ENCODE measurements around the gene CD151.

DNA sequence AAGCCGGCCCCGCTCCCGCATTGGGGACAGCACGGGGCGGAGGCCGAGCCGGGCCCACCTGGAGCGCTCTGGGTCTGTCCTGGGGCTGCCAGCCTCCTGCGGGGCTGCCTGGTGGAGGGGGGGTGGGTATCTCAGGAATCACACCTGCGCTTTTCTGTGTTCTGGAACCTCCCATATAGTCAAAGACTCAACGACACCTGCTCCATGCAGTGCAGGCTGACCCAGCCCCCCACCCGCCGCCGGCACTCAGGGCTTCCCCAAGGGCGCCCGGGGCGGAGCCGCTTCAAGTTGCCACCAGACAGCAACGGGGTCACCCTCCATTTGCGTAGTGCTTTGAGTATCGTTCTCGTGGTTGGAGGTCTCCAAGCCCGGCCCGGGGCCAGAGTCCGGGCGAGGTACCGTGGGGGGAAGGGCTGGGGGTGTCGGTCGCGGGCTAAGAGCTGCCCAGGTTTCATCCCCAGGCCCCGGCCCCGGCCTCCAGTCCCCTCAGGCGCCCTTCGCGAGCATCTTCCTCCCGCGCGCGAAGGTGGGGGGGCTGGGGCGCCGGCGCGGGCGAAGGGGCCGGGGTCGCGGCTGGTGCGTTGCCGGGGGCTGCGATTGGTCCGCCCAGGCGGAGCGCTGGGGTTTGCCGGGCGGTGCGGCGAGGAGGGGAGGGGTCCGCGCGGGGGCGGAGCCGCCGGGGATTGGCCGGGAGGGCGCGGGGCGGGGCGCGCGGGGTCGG is 16.5 kb downstream of the CD151 start:
- TF ChIP-seq, protein P1, sequence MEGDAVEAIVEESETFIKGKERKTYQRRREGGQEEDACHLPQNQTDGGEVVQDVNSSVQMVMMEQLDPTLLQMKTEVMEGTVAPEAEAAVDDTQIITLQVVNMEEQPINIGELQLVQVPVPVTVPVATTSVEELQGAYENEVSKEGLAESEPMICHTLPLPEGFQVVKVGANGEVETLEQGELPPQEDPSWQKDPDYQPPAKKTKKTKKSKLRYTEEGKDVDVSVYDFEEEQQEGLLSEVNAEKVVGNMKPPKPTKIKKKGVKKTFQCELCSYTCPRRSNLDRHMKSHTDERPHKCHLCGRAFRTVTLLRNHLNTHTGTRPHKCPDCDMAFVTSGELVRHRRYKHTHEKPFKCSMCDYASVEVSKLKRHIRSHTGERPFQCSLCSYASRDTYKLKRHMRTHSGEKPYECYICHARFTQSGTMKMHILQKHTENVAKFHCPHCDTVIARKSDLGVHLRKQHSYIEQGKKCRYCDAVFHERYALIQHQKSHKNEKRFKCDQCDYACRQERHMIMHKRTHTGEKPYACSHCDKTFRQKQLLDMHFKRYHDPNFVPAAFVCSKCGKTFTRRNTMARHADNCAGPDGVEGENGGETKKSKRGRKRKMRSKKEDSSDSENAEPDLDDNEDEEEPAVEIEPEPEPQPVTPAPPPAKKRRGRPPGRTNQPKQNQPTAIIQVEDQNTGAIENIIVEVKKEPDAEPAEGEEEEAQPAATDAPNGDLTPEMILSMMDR (conservative IDR thresholded peaks at IDR 0.05; ENCODE audit: low read depth in 2 of 2) = no peak
- no peak for TF ChIP-seq EZH2phosphoT487 (IDR thresholded peaks at IDR 0.05; ENCODE audit: unreplicated experiment)
- TF ChIP-seq EZH2 (IDR thresholded peaks at IDR 0.05; ENCODE audit: low read depth, unreplicated experiment) = no peak
- TF ChIP-seq, protein P2, sequence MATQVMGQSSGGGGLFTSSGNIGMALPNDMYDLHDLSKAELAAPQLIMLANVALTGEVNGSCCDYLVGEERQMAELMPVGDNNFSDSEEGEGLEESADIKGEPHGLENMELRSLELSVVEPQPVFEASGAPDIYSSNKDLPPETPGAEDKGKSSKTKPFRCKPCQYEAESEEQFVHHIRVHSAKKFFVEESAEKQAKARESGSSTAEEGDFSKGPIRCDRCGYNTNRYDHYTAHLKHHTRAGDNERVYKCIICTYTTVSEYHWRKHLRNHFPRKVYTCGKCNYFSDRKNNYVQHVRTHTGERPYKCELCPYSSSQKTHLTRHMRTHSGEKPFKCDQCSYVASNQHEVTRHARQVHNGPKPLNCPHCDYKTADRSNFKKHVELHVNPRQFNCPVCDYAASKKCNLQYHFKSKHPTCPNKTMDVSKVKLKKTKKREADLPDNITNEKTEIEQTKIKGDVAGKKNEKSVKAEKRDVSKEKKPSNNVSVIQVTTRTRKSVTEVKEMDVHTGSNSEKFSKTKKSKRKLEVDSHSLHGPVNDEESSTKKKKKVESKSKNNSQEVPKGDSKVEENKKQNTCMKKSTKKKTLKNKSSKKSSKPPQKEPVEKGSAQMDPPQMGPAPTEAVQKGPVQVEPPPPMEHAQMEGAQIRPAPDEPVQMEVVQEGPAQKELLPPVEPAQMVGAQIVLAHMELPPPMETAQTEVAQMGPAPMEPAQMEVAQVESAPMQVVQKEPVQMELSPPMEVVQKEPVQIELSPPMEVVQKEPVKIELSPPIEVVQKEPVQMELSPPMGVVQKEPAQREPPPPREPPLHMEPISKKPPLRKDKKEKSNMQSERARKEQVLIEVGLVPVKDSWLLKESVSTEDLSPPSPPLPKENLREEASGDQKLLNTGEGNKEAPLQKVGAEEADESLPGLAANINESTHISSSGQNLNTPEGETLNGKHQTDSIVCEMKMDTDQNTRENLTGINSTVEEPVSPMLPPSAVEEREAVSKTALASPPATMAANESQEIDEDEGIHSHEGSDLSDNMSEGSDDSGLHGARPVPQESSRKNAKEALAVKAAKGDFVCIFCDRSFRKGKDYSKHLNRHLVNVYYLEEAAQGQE (IDR thresholded peaks at IDR 0.05; ENCODE audit: unreplicated experiment) = no peak
- TF ChIP-seq, protein P3, sequence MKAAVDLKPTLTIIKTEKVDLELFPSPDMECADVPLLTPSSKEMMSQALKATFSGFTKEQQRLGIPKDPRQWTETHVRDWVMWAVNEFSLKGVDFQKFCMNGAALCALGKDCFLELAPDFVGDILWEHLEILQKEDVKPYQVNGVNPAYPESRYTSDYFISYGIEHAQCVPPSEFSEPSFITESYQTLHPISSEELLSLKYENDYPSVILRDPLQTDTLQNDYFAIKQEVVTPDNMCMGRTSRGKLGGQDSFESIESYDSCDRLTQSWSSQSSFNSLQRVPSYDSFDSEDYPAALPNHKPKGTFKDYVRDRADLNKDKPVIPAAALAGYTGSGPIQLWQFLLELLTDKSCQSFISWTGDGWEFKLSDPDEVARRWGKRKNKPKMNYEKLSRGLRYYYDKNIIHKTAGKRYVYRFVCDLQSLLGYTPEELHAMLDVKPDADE (IDR thresholded peaks at IDR 0.05) = no peak
- no peak for TF ChIP-seq POLR2AphosphoS5 (IDR thresholded peaks at IDR 0.05; ENCODE audit: low read depth)
- TF ChIP-seq, protein P4, sequence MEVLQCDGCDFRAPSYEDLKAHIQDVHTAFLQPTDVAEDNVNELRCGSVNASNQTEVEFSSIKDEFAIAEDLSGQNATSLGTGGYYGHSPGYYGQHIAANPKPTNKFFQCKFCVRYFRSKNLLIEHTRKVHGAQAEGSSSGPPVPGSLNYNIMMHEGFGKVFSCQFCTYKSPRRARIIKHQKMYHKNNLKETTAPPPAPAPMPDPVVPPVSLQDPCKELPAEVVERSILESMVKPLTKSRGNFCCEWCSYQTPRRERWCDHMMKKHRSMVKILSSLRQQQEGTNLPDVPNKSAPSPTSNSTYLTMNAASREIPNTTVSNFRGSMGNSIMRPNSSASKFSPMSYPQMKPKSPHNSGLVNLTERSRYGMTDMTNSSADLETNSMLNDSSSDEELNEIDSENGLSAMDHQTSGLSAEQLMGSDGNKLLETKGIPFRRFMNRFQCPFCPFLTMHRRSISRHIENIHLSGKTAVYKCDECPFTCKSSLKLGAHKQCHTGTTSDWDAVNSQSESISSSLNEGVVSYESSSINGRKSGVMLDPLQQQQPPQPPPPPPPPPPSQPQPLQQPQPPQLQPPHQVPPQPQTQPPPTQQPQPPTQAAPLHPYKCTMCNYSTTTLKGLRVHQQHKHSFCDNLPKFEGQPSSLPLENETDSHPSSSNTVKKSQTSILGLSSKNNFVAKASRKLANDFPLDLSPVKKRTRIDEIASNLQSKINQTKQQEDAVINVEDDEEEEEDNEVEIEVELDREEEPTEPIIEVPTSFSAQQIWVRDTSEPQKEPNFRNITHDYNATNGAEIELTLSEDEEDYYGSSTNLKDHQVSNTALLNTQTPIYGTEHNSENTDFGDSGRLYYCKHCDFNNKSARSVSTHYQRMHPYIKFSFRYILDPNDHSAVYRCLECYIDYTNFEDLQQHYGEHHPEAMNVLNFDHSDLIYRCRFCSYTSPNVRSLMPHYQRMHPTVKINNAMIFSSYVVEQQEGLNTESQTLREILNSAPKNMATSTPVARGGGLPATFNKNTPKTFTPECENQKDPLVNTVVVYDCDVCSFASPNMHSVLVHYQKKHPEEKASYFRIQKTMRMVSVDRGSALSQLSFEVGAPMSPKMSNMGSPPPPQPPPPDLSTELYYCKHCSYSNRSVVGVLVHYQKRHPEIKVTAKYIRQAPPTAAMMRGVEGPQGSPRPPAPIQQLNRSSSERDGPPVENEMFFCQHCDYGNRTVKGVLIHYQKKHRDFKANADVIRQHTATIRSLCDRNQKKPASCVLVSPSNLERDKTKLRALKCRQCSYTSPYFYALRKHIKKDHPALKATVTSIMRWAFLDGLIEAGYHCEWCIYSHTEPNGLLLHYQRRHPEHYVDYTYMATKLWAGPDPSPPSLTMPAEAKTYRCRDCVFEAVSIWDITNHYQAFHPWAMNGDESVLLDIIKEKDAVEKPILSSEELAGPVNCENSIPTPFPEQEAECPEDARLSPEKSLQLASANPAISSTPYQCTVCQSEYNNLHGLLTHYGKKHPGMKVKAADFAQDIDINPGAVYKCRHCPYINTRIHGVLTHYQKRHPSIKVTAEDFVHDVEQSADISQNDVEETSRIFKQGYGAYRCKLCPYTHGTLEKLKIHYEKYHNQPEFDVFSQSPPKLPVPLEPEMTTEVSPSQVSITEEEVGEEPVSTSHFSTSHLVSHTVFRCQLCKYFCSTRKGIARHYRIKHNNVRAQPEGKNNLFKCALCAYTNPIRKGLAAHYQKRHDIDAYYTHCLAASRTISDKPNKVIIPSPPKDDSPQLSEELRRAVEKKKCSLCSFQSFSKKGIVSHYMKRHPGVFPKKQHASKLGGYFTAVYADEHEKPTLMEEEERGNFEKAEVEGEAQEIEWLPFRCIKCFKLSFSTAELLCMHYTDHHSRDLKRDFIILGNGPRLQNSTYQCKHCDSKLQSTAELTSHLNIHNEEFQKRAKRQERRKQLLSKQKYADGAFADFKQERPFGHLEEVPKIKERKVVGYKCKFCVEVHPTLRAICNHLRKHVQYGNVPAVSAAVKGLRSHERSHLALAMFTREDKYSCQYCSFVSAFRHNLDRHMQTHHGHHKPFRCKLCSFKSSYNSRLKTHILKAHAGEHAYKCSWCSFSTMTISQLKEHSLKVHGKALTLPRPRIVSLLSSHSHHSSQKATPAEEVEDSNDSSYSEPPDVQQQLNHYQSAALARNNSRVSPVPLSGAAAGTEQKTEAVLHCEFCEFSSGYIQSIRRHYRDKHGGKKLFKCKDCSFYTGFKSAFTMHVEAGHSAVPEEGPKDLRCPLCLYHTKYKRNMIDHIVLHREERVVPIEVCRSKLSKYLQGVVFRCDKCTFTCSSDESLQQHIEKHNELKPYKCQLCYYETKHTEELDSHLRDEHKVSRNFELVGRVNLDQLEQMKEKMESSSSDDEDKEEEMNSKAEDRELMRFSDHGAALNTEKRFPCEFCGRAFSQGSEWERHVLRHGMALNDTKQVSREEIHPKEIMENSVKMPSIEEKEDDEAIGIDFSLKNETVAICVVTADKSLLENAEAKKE (CRISPR knock-in tag; IDR thresholded peaks at IDR 0.05) = no peak
- no peak for TF ChIP-seq JUNB (IDR thresholded peaks at IDR 0.05; ENCODE audit: unreplicated experiment)
- no peak for TF ChIP-seq ZNF114 (CRISPR knock-in tag; IDR thresholded peaks at IDR 0.05)
- no peak for TF ChIP-seq NANOG (IDR thresholded peaks at IDR 0.05; ENCODE audit: borderline replicate concordance)
